ENCODE measurements around the gene ZNF800.

The ZNF800 gene

GRCh38 chr7:127322351-127322750, 70.2 kb downstream of the ZNF800 start:
- Histone ChIP-seq H3K4me3 (ENCODE audit: insufficient read depth in 1 of 2, low read depth in 1 of 2, low read length in 2 of 2) (no peak overlapping the region), H3K9me3 (ENCODE audit: control insufficient read depth, low read length) (no peaks in the 10 kb centered on the region), H3K18ac (ENCODE audit: low read depth in 1 of 2, low read length in 2 of 2) (no peak overlapping the region), H2BK5ac (ENCODE audit: low read depth, low read length, poor library complexity, severe bottlenecking) (no peak overlapping the region), H2AK5ac (ENCODE audit: low read length, severe bottlenecking) (no peak overlapping the region), H4K8ac (ENCODE audit: low read length) (no peak overlapping the region), H3K4me1 (ENCODE audit: control insufficient read depth, insufficient read depth, low read depth, low read length) (no peaks in the 10 kb centered on the region), H2AFZ (ENCODE audit: low read depth, low read length) (no peak overlapping the region), H3K14ac (ENCODE audit: low read length in 2 of 2) (no peak overlapping the region), H3K27ac (ENCODE audit: low read length, poor library complexity, severe bottlenecking) (no peak overlapping the region), H3K27me3 (ENCODE audit: control insufficient read depth in 1 of 2, insufficient read depth in 1 of 2, low read length in 2 of 2) (peaks cover 6 to 19% of the 10 kb centered on the region in 2 experiments), H4K91ac (ENCODE audit: low read length) (no peak overlapping the region), H3K9ac (ENCODE audit: low read length) (no peak overlapping the region), H3K4ac (ENCODE audit: low read depth in 1 of 2, low read length in 2 of 2) (no peak overlapping the region), H2BK120ac (ENCODE audit: low read depth, low read length) (no peak overlapping the region), H3K36me3 (ENCODE audit: control insufficient read depth in 1 of 2, insufficient read depth in 2 of 2, low read depth in 1 of 2, low read length in 2 of 2) (no peaks in the 10 kb centered on the region), H3K23ac (ENCODE audit: low read length in 2 of 2) (no peak overlapping the region), H3K4me2 (ENCODE audit: low read length, poor library complexity, severe bottlenecking) (peak overlapping the region; percentile 22), H2BK15ac (ENCODE audit: low read depth, poor library complexity, severe bottlenecking) (no peak overlapping the region), H3K79me1 (replicated peaks; ENCODE audit: low read length, poor library complexity, severe bottlenecking) (no peaks in the 10 kb centered on the region), H2BK12ac (ENCODE audit: low read length in 2 of 2) (no peak overlapping the region)
- DNase-seq: no peak
- 47% methylated on average over 4 of the region's 5 CpGs for WGBS

GRCh38 chr7:127320974-127321373, 71.5 kb downstream of the ZNF800 start:
- H2BK12ac ChIP-seq (ENCODE audit: low read length in 2 of 2): no peak overlapping the region
- no peak overlapping the region for H3K4ac ChIP-seq (ENCODE audit: low read depth in 1 of 2, low read length in 2 of 2)
- H2BK5ac ChIP-seq (ENCODE audit: low read depth, low read length, poor library complexity, severe bottlenecking): no peak overlapping the region
- H4K91ac ChIP-seq (ENCODE audit: low read length): no peak overlapping the region
- DNase-seq: no peak
- no peak overlapping the region for H3K4me2 ChIP-seq (ENCODE audit: low read length, poor library complexity, severe bottlenecking)
- H3K9ac ChIP-seq (ENCODE audit: low read length): no peak overlapping the region
- no peak overlapping the region for H3K27ac ChIP-seq (ENCODE audit: low read length, poor library complexity, severe bottlenecking)
- H3K27me3 ChIP-seq (ENCODE audit: control insufficient read depth in 1 of 2, insufficient read depth in 1 of 2, low read length in 2 of 2): peaks cover 6 to 19% of the 10 kb centered on the region in 2 experiments
- H2AFZ ChIP-seq (ENCODE audit: low read depth, low read length): no peak overlapping the region
- WGBS: 82% methylated on average over 4 of the region's 4 CpGs
- H3K18ac ChIP-seq (ENCODE audit: low read depth in 1 of 2, low read length in 2 of 2): no peak overlapping the region
- no peaks in the 10 kb centered on the region for H3K36me3 ChIP-seq (ENCODE audit: control insufficient read depth in 1 of 2, insufficient read depth in 2 of 2, low read depth in 1 of 2, low read length in 2 of 2)
- H3K4me1 ChIP-seq (ENCODE audit: control insufficient read depth, insufficient read depth, low read depth, low read length): no peaks in the 10 kb centered on the region
- no peak overlapping the region for H2AK5ac ChIP-seq (ENCODE audit: low read length, severe bottlenecking)
- no peak overlapping the region for H3K14ac ChIP-seq (ENCODE audit: low read length in 2 of 2)
- H4K8ac ChIP-seq (ENCODE audit: low read length): no peak overlapping the region
- no peak overlapping the region for H3K4me3 ChIP-seq (ENCODE audit: insufficient read depth in 1 of 2, low read depth in 1 of 2, low read length in 2 of 2)
- H3K9me3 ChIP-seq (ENCODE audit: control insufficient read depth, low read length): no peaks in the 10 kb centered on the region
- no peaks in the 10 kb centered on the region for H3K79me1 ChIP-seq (replicated peaks; ENCODE audit: low read length, poor library complexity, severe bottlenecking)
- H2BK120ac ChIP-seq (ENCODE audit: low read depth, low read length): no peak overlapping the region
- H3K23ac ChIP-seq (ENCODE audit: low read length in 2 of 2): no peak overlapping the region
- no peak overlapping the region for H2BK15ac ChIP-seq (ENCODE audit: low read depth, poor library complexity, severe bottlenecking)
